IPS-15b (cell line): ENCODE measurements around the gene ANKS1A.
"Not testable (repeated sequence)": the region's sequence is repeated elsewhere in the genome, so short reads cannot be mapped to it uniquely, and the experiment has no call there.

Experiments
- H3K27me3 ChIP-seq: one replicate; pipeline ENCODE4 v1.6.1; 2013; ENCODE audit warnings: low read length; ENCODE audit not compliant: control insufficient read depth, insufficient read depth
- H3K36me3 ChIP-seq: one replicate; pipeline ENCODE4 v1.6.1; 2013; ENCODE audit warnings: low read length; ENCODE audit not compliant: control insufficient read depth, insufficient read depth
- H3K4me1 ChIP-seq: one replicate; pipeline ENCODE4 v1.6.1; 2013; ENCODE audit warnings: mild to moderate bottlenecking, low read length; ENCODE audit not compliant: control insufficient read depth, insufficient read depth
- H3K4me3 ChIP-seq: one replicate; pipeline ENCODE4 v1.5.1; 2013; ENCODE audit warnings: low read depth, low read length
- H3K9ac ChIP-seq: one replicate; pipeline ENCODE4 v1.6.1; 2013; ENCODE audit warnings: low read depth, mild to moderate bottlenecking, low read length
- H3K9me3 ChIP-seq: one replicate; pipeline ENCODE4 v1.6.1; 2013; ENCODE audit warnings: mild to moderate bottlenecking, low read length; ENCODE audit not compliant: control insufficient read depth, insufficient read depth

Gene ANKS1A

GRCh38 chr6:34985236-34985635 is 96.2 kb downstream of the ANKS1A start:
- no peak overlapping the region for H3K4me3 ChIP-seq
- H3K4me1 ChIP-seq = peaks cover 8% of the 10 kb centered on the region
- H3K9ac ChIP-seq = no peak overlapping the region
- H3K27me3 ChIP-seq = no peaks in the 10 kb centered on the region
- H3K9me3 ChIP-seq = no peaks in the 10 kb centered on the region
- H3K36me3 ChIP-seq = peaks cover 5% of the 10 kb centered on the region

DNA sequence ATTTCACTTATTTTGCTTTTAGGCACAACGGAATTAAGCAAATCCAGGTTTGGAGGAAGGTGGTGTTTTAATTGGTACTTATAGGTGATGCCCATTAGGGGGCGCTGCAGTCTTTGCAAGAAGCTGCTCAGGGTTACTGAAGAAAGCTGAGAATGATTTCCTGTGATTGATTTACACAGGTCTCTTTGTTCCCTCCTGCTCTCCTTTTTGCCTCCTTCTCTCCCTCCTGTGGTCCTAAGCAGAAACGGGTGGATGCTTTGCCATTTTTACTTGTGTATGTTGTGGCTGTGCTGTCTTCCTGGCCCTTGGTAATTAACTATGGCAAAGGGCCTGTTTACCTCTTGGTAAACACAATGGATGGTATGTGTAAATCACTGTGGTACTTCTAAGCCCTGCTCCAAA is 97.8 kb downstream of the ANKS1A start:
- Histone ChIP-seq H3K4me3 (no peak overlapping the region), H3K9me3 (no peaks in the 10 kb centered on the region), H3K9ac (no peak overlapping the region), H3K4me1 (peaks cover 8% of the 10 kb centered on the region), H3K36me3 (peaks cover under 1% of the 10 kb centered on the region), H3K27me3 (no peaks in the 10 kb centered on the region)

GRCh38 chr6:34987506-34987905 is 98.5 kb downstream of the ANKS1A start:
- no peak overlapping the region for H3K4me3 ChIP-seq
- H3K27me3 ChIP-seq = no peaks in the 10 kb centered on the region
- no peak overlapping the region for H3K9ac ChIP-seq
- H3K9me3 ChIP-seq = no peaks in the 10 kb centered on the region
- H3K36me3 ChIP-seq = no peaks in the 10 kb centered on the region
- H3K4me1 ChIP-seq = peaks cover 8% of the 10 kb centered on the region

GRCh38 chr6:34990971-34991560 is 102.0 kb downstream of the ANKS1A start:
- Histone ChIP-seq H3K27me3 (no peaks in the 10 kb centered on the region), H3K9me3 (no peaks in the 10 kb centered on the region), H3K4me3 (no peak overlapping the region), H3K9ac (no peak overlapping the region), H3K4me1 (peaks cover 8% of the 10 kb centered on the region), H3K36me3 (peaks cover 5% of the 10 kb centered on the region)

- Histone ChIP-seq H3K4me1 (peaks cover 2% of the 10 kb centered on the region), H3K9me3 (no peaks in the 10 kb centered on the region), H3K36me3 (peaks cover 9% of the 10 kb centered on the region), H3K9ac (no peak overlapping the region), H3K27me3 (no peaks in the 10 kb centered on the region), H3K4me3 (no peak overlapping the region)
Observed at GRCh38 chr6:34992376-34992775, 103.3 kb downstream of the ANKS1A start.

DNA sequence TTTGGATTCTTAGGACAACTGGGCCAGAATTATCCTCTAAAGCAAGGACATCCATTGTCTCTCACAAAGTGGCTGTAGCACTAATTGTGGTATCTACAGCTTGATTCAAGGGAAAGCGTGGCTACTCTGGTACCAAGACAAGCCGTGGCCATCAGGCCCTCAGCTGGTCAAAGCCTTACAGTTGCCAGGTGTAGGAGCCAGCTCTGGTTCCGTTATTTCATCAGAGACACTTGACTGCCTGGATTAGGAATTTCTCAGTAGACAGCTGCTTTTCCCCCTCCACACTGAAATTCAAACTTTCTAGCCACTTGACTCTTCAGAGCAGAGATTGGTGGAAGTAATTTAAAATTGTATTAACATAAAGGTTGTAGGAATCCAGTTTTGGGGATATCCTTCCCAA is 104.2 kb downstream of the ANKS1A start:
- H3K4me3 ChIP-seq = no peak overlapping the region
- H3K36me3 ChIP-seq = peaks cover 9% of the 10 kb centered on the region
- H3K4me1 ChIP-seq = no peaks in the 10 kb centered on the region
- no peaks in the 10 kb centered on the region for H3K9me3 ChIP-seq
- no peaks in the 10 kb centered on the region for H3K27me3 ChIP-seq
- no peak overlapping the region for H3K9ac ChIP-seq

DNA sequence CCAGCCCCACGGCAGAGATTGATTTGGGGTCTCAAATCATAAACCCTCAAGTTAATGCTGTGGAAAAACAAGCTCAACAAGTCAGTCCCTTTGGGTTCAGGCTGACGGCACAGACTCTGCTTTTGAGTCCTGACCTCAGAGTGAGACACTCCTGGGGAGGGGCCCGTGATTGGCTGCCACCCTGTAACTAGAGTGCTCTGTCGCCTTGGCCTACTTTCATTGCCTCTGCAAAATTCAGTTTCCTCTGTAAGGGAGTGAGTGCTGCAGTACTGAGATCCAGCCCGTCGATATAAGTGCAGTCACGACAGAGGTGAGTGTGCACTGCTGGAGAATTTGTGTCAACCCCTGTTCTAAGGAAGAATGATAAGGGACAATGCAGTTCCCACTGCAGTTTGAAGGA is 105.6 kb downstream of the ANKS1A start:
- Histone ChIP-seq H3K4me1 (no peaks in the 10 kb centered on the region), H3K4me3 (no peak overlapping the region), H3K36me3 (peaks cover 9% of the 10 kb centered on the region), H3K27me3 (no peaks in the 10 kb centered on the region), H3K9ac (no peak overlapping the region), H3K9me3 (no peaks in the 10 kb centered on the region)

DNA sequence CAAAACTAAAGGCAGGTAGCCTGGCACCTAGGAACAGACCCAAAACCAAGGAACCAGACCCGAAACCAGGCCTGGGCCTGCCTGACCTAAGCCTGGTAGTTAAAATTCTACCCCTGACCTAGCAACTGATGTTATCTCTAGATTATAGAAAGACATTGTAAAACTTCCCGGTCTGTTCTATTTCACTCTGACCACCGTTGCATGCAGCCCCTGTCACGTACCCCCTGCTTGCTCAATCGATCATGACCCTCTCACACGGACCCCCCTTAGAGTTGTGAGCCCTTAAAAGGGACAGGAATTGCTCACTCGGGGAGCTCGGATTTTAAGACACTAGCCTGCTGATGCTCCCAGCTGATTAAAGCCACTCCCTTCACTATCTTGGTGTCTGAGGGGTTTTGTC is 109.4 kb downstream of the ANKS1A start:
- H3K9ac ChIP-seq, H3K4me3 ChIP-seq, H3K27me3 ChIP-seq, H3K4me1 ChIP-seq, H3K9me3 ChIP-seq, H3K36me3 ChIP-seq: not testable (repeated sequence)

DNA sequence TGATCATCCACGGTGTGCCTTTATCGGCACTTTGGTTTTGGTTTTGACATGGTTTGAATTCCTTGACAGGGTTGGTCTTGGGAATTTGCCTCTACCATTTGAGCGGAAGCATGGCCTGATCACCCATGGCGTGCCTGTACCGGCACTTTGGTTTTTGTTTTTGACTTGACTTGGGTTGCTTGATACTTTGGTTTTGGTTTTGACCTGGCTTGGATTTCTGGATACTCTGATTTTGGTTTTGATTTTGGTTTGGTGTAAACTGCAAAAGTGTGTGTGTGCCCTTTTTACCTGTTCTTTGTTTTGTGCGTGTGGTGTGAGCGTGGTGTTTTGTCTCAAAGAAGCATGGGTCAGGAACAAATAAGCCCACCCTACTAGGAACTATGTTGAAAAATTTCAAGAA is 110.1 kb downstream of the ANKS1A start:
- not testable (repeated sequence) for H3K9ac ChIP-seq, H3K9me3 ChIP-seq, H3K36me3 ChIP-seq, H3K4me3 ChIP-seq, H3K4me1 ChIP-seq, H3K27me3 ChIP-seq

DNA sequence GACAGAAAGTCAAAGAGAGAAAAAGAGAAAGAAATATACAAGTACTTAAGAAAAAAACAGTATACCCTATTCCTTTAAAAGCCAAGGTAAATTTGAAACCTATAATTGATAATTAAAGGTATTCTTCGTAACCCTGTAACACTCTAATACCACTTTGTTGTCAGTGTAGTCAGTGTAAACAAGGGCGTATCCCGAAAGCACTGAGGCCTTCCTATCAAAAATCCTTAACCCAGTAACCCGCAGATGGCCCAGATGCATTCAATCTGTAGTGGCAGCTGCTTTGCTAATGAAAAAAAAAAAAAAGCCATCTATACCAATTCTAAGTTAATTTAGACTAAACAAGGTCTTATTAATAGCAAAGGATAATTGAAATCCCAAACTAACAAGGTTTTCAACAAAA is 110.9 kb downstream of the ANKS1A start:
- not testable (repeated sequence) for H3K36me3 ChIP-seq, H3K9ac ChIP-seq, H3K27me3 ChIP-seq, H3K4me1 ChIP-seq, H3K9me3 ChIP-seq, H3K4me3 ChIP-seq

GRCh38 chr6:35001349-35001748 is 112.3 kb downstream of the ANKS1A start:
- not testable (repeated sequence) for H3K27me3 ChIP-seq, H3K9ac ChIP-seq

DNA sequence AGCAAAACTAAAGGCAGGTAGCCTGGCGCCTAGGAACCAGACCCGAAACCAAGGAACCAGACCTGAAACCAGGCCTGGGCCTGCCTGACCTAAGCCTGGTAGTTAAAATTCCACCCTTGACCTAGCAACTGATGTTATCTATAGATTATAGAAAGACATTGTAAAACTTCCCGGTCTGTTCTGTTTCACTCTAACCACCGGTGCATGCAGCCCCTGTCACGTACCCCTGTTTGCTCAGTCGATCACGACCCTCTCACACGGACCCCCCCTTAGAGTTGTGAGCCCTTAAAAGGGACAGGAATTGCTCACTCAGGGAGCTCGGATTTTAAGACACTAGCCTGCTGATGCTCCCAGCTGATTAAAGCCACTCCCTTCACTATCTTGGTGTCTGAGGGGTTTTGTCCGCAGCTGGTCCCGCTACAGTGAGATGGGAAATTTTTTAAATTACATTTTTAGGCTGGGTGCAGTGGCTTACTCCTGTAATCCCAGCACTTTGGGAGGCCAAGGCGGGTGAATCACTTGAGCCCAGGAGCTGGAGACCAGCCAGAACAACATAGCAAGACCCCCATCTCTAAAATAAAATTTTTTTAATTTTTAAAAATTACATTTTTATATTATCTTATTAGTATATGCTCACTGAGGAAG is 115.0 kb downstream of the ANKS1A start:
- not testable (repeated sequence) for H3K9ac ChIP-seq, H3K4me3 ChIP-seq, H3K9me3 ChIP-seq, H3K36me3 ChIP-seq, H3K27me3 ChIP-seq, H3K4me1 ChIP-seq

More at GRCh38 chr6:35001349-35001748, 112.3 kb downstream of the ANKS1A start:
- H3K36me3 ChIP-seq, H3K9me3 ChIP-seq, H3K4me1 ChIP-seq, H3K4me3 ChIP-seq: not testable (repeated sequence)
